ENCODE measurements around the gene PRAME. TPM values are rescaled to one million over a fixed set of nuclear protein-coding genes. Genes with fewer than 3 reads are reported as not detected.

Gene PRAME
- polyA plus RNA-seq, 4 donors, result not detected

GRCh38 chr22:22547692-22548300 lies 11.3 kb downstream of the PRAME start:
- Histone ChIP-seq H3K27ac (ENCODE audit: low read depth in 1 of 3, low read length in 2 of 3) (no peak overlapping the region), H3K4me3 (ENCODE audit: low read depth in 1 of 3, low read length in 3 of 3) (no peak overlapping the region), H3K27me3 (ENCODE audit: control insufficient read depth in 3 of 3, insufficient read depth in 3 of 3, low read length in 3 of 3) (peaks cover 0 to 6% (median 0%) of the 10 kb centered on the region in 3 donors), H3K4me1 (ENCODE audit: control insufficient read depth in 3 of 3, insufficient read depth in 2 of 3, low read depth in 1 of 3, low read length in 2 of 3) (no peaks in the 10 kb centered on the region), H3K36me3 (ENCODE audit: control insufficient read depth in 3 of 3, insufficient read depth in 2 of 3, low read depth in 1 of 3, low read length in 3 of 3) (no peaks in the 10 kb centered on the region), H3K9me3 (ENCODE audit: control insufficient read depth in 2 of 2, insufficient read depth in 1 of 2, low read depth in 1 of 2, low read length in 1 of 2) (no peaks in the 10 kb centered on the region)
- DNase-seq (no peak), FAIRE-seq (no peak)
- 22 to 39% (median 39%) methylated on average over 3 of the region's 3 CpGs for WGBS, 3 donors

GRCh38 chr22:22547226-22547625 lies 11.8 kb downstream of the PRAME start:
- 87 to 96% (median 92%) methylated on average over 3 of the region's 3 CpGs for WGBS, 3 donors
- H3K4me1 ChIP-seq (ENCODE audit: control insufficient read depth in 3 of 3, insufficient read depth in 2 of 3, low read depth in 1 of 3, low read length in 2 of 3), result no peaks in the 10 kb centered on the region
- H3K27ac ChIP-seq (ENCODE audit: low read depth in 1 of 3, low read length in 2 of 3), result no peak overlapping the region
- no peaks in the 10 kb centered on the region for H3K36me3 ChIP-seq (ENCODE audit: control insufficient read depth in 3 of 3, insufficient read depth in 2 of 3, low read depth in 1 of 3, low read length in 3 of 3)
- FAIRE-seq (no peak), DNase-seq (no peak)
- no peaks in the 10 kb centered on the region for H3K9me3 ChIP-seq (ENCODE audit: control insufficient read depth in 2 of 2, insufficient read depth in 1 of 2, low read depth in 1 of 2, low read length in 1 of 2)
- peaks cover 0 to 6% (median 0%) of the 10 kb centered on the region in 3 donors for H3K27me3 ChIP-seq (ENCODE audit: control insufficient read depth in 3 of 3, insufficient read depth in 3 of 3, low read length in 3 of 3)
- no peak overlapping the region for H3K4me3 ChIP-seq (ENCODE audit: low read depth in 1 of 3, low read length in 3 of 3)

DNA sequence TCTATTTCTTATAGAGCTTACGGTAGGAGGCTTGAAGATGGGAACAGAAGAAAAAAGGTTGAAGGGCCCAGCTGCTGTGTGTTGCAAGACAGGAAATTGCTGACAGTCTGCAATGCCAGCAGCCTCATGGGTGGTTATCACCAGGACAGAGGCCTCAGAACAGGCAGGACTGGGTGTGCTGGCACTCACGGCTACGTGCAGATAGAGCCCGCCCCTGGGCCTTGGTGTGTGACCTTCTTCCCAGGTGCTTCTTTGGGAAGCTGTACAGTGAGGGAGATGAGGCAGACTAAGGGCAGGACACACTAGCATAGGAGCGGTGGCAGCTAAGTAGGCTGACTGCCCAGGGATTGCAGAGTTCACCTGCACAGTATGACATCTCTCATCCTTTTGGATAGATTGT lies 12.6 kb downstream of the PRAME start:
- no peaks in the 10 kb centered on the region for H3K36me3 ChIP-seq (ENCODE audit: control insufficient read depth in 3 of 3, insufficient read depth in 2 of 3, low read depth in 1 of 3, low read length in 3 of 3)
- no peak overlapping the region for H3K27ac ChIP-seq (ENCODE audit: low read depth in 1 of 3, low read length in 2 of 3)
- peaks cover 0 to 6% (median 3%) of the 10 kb centered on the region in 3 donors for H3K27me3 ChIP-seq (ENCODE audit: control insufficient read depth in 3 of 3, insufficient read depth in 3 of 3, low read length in 3 of 3)
- no peaks in the 10 kb centered on the region for H3K4me1 ChIP-seq (ENCODE audit: control insufficient read depth in 3 of 3, insufficient read depth in 2 of 3, low read depth in 1 of 3, low read length in 2 of 3)
- 31 to 41% (median 38%) methylated on average over 5 of the region's 5 CpGs for WGBS, 3 donors
- DNase-seq (no peak), FAIRE-seq (no peak)
- H3K9me3 ChIP-seq (ENCODE audit: control insufficient read depth in 2 of 2, insufficient read depth in 1 of 2, low read depth in 1 of 2, low read length in 1 of 2), result no peaks in the 10 kb centered on the region
- H3K4me3 ChIP-seq (ENCODE audit: low read depth in 1 of 3, low read length in 3 of 3), result no peak overlapping the region

DNA sequence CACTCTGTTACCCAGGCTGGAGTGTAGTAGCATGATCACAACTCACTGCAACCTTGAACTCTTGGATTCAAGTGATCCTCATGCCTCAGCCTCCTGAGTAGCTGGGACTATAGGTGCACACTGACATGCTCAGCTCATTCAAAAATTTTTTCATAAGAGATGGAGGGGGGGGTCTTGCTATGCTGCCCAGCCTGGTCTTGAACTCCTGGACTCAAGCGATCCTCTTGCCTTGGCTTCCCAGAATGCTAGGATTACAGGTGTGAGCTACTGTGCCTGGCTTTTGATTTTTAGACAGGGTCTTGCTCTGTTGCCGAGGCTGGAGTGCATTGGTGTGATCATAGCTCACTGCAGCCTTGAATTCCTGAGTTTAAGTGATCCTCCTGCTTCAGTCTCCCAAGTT lies 14.0 kb downstream of the PRAME start:
- WGBS, 3 donors, result 64 to 88% (median 70%) methylated on average over 2 of the region's 2 CpGs
- Histone ChIP-seq H3K9me3 (ENCODE audit: control insufficient read depth in 2 of 2, insufficient read depth in 1 of 2, low read depth in 1 of 2, low read length in 1 of 2) (no peaks in the 10 kb centered on the region), H3K27ac (ENCODE audit: low read depth in 1 of 3, low read length in 2 of 3) (no peak overlapping the region), H3K36me3 (ENCODE audit: control insufficient read depth in 3 of 3, insufficient read depth in 2 of 3, low read depth in 1 of 3, low read length in 3 of 3) (no peaks in the 10 kb centered on the region), H3K27me3 (ENCODE audit: control insufficient read depth in 3 of 3, insufficient read depth in 3 of 3, low read length in 3 of 3) (peaks cover 0 to 3% (median 3%) of the 10 kb centered on the region in 3 donors), H3K4me3 (ENCODE audit: low read depth in 1 of 3, low read length in 3 of 3) (no peak overlapping the region), H3K4me1 (ENCODE audit: control insufficient read depth in 3 of 3, insufficient read depth in 2 of 3, low read depth in 1 of 3, low read length in 2 of 3) (no peaks in the 10 kb centered on the region)
- FAIRE-seq, result no peak
- DNase-seq, result no peak

DNA sequence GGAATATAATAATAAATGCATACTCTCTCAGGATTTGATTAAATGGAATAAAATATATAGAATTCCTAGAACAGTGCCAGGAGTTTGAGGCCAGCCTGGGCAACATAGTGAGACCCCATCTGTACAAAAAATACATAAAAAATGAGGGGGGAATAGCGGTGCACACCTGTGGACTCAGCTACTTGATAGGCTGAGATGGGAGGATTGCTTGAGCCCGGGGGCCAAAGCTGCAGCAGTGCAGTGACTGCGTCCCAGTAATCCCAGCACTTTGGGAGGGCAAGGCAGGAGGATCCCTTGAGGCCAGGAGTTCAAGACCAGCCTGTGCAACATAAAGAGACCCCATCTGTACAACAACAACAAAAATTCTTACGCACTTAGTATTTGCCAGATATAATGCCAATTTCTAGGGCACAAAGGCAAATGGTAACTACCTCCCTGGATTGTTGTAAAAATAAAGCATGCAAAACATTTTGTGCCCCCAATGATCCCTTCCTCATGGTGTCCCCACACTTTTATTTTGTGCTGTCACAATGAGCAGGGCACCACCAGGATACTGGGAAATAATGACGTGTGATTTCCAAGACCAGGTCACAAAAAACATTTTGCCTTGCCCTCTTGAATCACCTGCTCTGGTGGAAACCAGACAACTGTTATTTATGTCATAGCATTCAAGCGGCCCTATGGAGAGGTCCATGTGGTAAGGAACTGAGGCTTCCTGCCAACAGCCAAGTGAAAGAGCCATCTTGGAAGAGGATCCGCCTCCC lies 20.7 kb downstream of the PRAME start:
- FAIRE-seq (no peak), DNase-seq (no peak)
- WGBS, 3 donors, result 80 to 85% (median 81%) methylated on average over 7 of the region's 7 CpGs
- H3K9me3 ChIP-seq (ENCODE audit: control insufficient read depth in 2 of 2, insufficient read depth in 1 of 2, low read depth in 1 of 2, low read length in 1 of 2), result no peaks in the 10 kb centered on the region
- no peak overlapping the region for H3K4me3 ChIP-seq (ENCODE audit: low read depth in 1 of 3, low read length in 3 of 3)
- no peak overlapping the region for H3K27ac ChIP-seq (ENCODE audit: low read depth in 1 of 3, low read length in 2 of 3)
- H3K27me3 ChIP-seq (ENCODE audit: control insufficient read depth in 3 of 3, insufficient read depth in 3 of 3, low read length in 3 of 3), result peaks cover 0 to 7% (median 3%) of the 10 kb centered on the region in 3 donors
- H3K36me3 ChIP-seq (ENCODE audit: control insufficient read depth in 3 of 3, insufficient read depth in 2 of 3, low read depth in 1 of 3, low read length in 3 of 3), result no peaks in the 10 kb centered on the region
- H3K4me1 ChIP-seq (ENCODE audit: control insufficient read depth in 3 of 3, insufficient read depth in 2 of 3, low read depth in 1 of 3, low read length in 2 of 3), result no peaks in the 10 kb centered on the region

GRCh38 chr22:22536916-22537315 lies 22.1 kb downstream of the PRAME start:
- no peak for FAIRE-seq
- Histone ChIP-seq H3K4me1 (ENCODE audit: control insufficient read depth in 3 of 3, insufficient read depth in 2 of 3, low read depth in 1 of 3, low read length in 2 of 3) (no peaks in the 10 kb centered on the region), H3K9me3 (ENCODE audit: control insufficient read depth in 2 of 2, insufficient read depth in 1 of 2, low read depth in 1 of 2, low read length in 1 of 2) (no peaks in the 10 kb centered on the region), H3K4me3 (ENCODE audit: low read depth in 1 of 3, low read length in 3 of 3) (no peak overlapping the region), H3K27me3 (ENCODE audit: control insufficient read depth in 3 of 3, insufficient read depth in 3 of 3, low read length in 3 of 3) (peaks cover 0 to 6% (median 3%) of the 10 kb centered on the region in 3 donors), H3K27ac (ENCODE audit: low read depth in 1 of 3, low read length in 2 of 3) (no peak overlapping the region), H3K36me3 (ENCODE audit: control insufficient read depth in 3 of 3, insufficient read depth in 2 of 3, low read depth in 1 of 3, low read length in 3 of 3) (no peaks in the 10 kb centered on the region)
- no peak for DNase-seq
- 29 to 42% (median 34%) methylated on average over 1 of the region's 1 CpG for WGBS, 3 donors

- DNase-seq, result no peak
- no peaks in the 10 kb centered on the region for H3K36me3 ChIP-seq (ENCODE audit: control insufficient read depth in 3 of 3, insufficient read depth in 2 of 3, low read depth in 1 of 3, low read length in 3 of 3)
- no peaks in the 10 kb centered on the region for H3K9me3 ChIP-seq (ENCODE audit: control insufficient read depth in 2 of 2, insufficient read depth in 1 of 2, low read depth in 1 of 2, low read length in 1 of 2)
- no peak for FAIRE-seq
- 69 to 77% (median 70%) methylated on average over 6 of the region's 6 CpGs for WGBS, 3 donors
- no peak overlapping the region for H3K27ac ChIP-seq (ENCODE audit: low read depth in 1 of 3, low read length in 2 of 3)
- H3K4me1 ChIP-seq (ENCODE audit: control insufficient read depth in 3 of 3, insufficient read depth in 2 of 3, low read depth in 1 of 3, low read length in 2 of 3), result no peaks in the 10 kb centered on the region
- H3K4me3 ChIP-seq (ENCODE audit: low read depth in 1 of 3, low read length in 3 of 3), result no peak overlapping the region
- peaks cover 0 to 6% (median 3%) of the 10 kb centered on the region in 3 donors for H3K27me3 ChIP-seq (ENCODE audit: control insufficient read depth in 3 of 3, insufficient read depth in 3 of 3, low read length in 3 of 3)
Measured at GRCh38 chr22:22536515-22536914, 22.6 kb downstream of the PRAME start.

DNA sequence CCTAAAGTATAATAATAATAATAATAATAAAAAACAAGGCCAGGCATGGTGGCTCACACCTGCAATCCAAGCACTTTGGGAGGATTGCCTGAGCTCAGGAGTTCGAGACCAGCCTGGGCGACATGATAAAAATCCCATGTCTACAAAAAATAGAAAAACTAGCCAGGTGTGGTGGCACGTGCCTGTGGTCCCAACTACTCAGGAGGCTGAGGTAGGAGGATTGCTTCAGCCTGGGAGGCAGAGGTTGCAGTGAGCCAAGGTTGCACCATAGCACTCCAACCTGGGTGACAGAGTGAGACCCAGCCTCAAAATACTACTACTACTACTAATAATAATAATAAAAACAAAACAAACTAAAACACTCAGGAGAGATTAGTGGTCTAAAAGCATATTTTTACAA lies 23.4 kb downstream of the PRAME start:
- H3K36me3 ChIP-seq (ENCODE audit: control insufficient read depth in 3 of 3, insufficient read depth in 2 of 3, low read depth in 1 of 3, low read length in 3 of 3), result no peaks in the 10 kb centered on the region
- no peak for DNase-seq
- no peaks in the 10 kb centered on the region for H3K9me3 ChIP-seq (ENCODE audit: control insufficient read depth in 2 of 2, insufficient read depth in 1 of 2, low read depth in 1 of 2, low read length in 1 of 2)
- peaks cover 0 to 6% (median 3%) of the 10 kb centered on the region in 3 donors for H3K27me3 ChIP-seq (ENCODE audit: control insufficient read depth in 3 of 3, insufficient read depth in 3 of 3, low read length in 3 of 3)
- no peaks in the 10 kb centered on the region for H3K4me1 ChIP-seq (ENCODE audit: control insufficient read depth in 3 of 3, insufficient read depth in 2 of 3, low read depth in 1 of 3, low read length in 2 of 3)
- H3K4me3 ChIP-seq (ENCODE audit: low read depth in 1 of 3, low read length in 3 of 3), result no peak overlapping the region
- no peak overlapping the region for H3K27ac ChIP-seq (ENCODE audit: low read depth in 1 of 3, low read length in 2 of 3)
- FAIRE-seq, result no peak
- WGBS, 3 donors, result 76 to 81% (median 77%) methylated on average over 3 of the region's 3 CpGs

All from small intestine (tissue), 7 donors.